NAMALWA (cell line): ENCODE data around the gene ZXDA.

ENCODE experiments used
- DNase-seq: peaks from one replicate; pipeline ENCODE4 v3.0.0-alpha.2; 2015; ENCODE audit warnings: low spot score

The ZXDA gene, protein sequence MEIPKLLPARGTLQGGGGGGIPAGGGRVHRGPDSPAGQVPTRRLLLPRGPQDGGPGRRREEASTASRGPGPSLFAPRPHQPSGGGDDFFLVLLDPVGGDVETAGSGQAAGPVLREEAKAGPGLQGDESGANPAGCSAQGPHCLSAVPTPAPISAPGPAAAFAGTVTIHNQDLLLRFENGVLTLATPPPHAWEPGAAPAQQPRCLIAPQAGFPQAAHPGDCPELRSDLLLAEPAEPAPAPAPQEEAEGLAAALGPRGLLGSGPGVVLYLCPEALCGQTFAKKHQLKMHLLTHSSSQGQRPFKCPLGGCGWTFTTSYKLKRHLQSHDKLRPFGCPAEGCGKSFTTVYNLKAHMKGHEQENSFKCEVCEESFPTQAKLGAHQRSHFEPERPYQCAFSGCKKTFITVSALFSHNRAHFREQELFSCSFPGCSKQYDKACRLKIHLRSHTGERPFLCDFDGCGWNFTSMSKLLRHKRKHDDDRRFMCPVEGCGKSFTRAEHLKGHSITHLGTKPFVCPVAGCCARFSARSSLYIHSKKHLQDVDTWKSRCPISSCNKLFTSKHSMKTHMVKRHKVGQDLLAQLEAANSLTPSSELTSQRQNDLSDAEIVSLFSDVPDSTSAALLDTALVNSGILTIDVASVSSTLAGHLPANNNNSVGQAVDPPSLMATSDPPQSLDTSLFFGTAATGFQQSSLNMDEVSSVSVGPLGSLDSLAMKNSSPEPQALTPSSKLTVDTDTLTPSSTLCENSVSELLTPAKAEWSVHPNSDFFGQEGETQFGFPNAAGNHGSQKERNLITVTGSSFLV

DNA sequence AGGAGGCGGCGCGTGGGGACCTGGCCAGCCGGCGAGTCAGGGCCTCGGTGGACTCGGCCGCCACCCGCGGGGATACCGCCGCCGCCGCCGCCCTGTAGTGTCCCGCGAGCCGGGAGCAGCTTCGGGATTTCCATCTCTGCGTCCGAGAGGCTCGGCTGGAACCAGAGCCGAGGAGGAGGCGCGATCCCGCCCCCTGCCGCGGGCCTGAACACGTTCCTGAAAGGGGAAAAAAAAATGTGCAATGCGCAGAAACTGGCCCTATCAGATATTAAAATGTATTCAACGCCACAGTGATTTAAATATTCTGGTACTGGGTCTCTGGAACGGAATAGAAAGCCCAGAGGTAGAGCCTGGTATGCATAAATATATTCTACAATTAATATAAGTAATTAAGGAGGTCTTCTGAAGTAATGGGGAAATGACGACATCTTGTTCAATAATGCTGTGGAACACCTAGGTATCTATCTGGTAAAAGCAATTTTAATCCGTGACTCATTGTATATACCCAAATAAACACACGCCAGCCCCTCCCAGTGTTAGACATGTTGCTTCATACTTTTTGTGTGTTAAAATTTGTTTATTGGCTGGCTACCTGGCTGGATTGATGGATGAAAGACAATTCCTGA lies at the start of gene ZXDA:
Gene ZXDA (minus strand): TSS at position 172 of the 626 bp plus-strand sequence. CDS start 38 bp downstream, at position 134.
- DNase-seq, result peak; percentile 36

DNA sequence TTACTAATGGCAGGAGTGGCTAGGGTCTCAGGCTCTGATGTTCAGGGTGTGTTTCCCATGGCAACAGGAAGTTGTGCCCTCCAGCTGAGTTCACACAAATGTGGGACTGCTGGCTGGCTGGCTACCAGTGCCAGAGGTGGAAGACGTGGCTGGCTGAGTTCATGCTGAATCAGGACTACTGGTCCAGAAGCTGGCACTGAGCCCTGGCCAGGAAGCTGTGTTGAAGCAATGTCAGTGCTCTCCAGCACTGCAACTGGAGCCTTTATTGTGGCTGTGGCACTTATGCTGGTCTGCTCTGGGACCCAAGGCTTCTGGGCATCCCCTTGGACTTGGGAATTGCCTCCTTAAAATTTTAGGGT lies 42.0 kb upstream of the ZXDA start:
- DNase-seq, result no peak

DNA sequence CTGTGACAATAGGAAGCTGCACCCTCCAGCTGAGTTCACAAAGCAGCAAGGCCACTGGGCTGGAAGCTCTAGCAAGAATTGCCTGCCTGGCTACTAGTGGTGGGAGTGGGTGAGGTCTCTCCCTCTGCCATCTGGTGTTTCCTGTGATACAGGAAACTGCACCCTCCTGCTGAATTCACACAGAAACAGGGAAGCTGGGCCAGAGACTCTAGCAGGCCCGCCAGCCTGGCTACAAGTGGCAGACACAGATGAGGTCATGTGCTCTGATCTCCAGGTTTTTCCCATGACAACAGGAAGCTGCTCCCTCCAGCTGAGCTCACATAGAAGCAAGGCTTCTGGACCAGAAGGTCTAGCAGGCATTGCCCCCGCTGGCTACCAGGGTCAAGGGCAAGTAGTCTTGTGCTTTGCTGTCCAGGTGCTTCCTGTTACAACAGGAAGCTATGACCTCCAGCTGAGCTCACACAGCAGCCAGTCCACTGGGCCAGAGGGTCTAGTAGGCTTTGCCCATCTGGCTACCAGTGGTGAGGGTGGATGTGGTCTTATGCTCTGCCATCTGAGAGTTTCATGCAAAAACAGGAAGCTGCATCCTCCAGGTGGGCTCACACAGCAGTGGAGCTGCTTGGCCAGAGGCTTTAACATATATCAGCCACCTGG lies 41.5 kb upstream of the ZXDA start:
- peak; percentile 93 for DNase-seq

DNA sequence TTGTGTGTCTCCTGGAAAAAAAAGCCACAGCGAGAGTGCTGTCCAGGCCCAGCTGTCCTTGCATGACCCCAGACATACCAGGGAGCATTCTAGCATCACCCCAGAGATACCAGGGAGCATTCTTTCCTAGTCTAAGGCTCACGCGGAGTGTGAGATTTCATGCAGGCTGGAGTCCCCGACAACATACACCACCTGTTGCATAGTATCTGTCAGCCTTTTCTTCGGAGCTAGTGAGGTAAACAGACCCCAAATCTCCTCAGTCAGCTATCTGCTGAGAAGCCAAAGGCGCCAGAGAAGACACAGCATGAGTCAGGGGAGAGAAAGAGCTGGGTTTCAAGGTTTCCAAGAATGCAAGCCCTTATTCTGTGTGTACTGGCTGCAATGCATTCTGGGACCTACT lies 23.1 kb upstream of the ZXDA start:
- no peak for DNase-seq

DNA sequence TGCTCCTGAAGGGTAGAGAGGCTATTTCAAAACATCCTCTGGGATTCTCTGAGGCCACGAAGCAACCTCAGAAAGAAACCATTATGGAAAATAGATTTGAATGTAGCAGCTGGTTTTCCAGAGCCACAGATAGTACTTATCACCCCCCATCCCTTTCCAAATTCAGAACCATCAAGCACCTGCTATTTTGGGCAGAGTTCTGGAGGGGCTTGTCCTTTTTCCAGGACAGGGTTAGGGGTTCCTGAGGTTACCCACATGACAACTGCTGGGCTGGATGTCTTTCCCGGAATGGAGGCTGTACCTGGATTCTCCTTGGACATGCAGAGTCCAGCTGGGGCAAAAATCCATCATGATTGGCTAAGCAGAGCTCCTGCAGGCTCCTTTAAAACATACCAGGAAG lies 22.0 kb upstream of the ZXDA start:
- DNase-seq, result no peak

DNA sequence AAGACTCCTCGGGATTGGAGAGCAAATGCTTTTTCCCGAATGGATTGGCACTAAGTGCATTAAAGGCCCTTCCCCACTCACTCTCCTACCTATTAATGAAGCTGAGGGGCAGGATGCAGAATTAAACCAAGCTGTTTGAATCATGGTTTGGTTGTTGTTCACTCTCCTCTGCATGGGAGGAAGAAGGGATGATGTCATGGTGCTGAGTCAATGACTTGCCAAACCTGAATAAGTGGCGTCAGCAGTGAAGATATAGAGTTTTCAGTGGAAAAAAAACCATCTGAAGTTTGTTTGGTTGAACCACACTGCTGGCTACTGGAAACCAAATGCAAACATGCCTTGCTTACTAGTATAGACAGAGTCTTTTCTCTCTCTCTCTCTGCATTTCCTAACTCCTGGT lies 19.8 kb upstream of the ZXDA start:
- DNase-seq, result no peak

DNA sequence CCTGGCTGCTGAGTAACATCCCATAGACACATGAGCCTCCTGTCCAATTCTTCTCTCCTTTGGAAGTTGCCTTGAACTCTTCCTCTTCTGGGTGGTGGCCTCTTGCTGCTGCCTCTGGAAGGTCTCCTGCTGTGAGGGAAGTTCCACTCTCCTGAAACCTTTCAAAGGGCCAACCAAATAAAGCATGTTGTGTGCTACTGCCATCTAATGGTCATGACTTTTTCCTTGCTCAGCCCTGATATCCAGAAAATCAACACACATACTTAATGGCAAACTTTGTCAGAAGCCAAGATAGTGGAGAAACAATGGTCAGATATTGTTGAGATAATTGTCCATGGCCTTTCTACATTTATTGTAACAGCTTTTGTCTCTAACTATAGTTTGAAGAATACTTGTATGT lies 19.1 kb upstream of the ZXDA start:
- peak; percentile 50 for DNase-seq

DNA sequence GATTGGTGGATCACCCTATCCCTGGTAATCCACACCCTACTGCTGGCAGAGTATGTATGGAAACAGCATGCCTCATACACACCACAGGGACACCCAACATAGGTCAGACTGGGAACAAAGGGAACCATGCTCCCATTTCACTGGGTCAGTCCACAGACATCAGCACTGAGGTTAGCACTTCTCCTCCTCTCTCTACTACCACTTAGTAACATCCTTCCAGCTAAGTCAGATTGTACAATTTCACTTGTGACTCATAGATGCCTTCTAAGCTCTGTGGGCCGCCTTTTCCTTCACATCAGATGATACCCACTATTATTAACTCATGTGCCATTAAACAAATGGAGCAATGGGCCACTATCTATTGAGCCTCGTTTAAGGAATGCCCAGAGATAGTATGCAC lies 15.5 kb upstream of the ZXDA start:
- no peak for DNase-seq

DNA sequence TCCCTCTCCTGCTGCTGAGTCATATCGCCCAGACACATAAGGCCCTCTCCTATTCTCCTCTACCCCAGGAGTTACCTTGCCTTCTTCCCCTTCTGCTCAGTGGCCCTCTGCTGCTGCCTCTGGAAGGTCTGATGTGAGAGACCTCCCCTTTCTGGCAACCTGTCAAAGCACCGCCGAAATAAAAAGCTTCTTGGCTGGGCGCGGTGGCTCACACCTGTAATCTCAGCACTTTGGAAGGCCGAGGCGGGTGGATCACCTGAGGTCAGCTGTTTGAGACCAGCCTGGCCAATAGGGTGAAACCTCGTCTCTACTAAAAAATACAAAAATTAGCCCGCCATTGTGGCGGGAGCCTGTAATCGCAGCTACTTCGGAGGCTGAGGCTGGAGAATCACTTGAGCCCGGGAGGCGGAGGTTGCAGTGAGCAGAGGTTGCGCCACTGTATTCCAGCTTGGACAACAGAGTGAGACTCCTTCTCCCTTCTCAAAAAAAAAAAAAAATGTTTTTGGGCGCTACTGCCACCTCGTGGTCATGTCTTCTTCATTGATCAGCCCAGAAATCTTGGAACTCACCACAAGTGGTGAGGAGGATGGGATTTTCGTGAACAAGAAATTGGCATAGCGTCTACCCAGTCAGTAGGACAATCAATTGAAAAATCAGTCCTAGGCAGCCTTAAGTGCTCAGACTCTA lies 8.6 kb upstream of the ZXDA start:
- peak; percentile 57 for DNase-seq

DNA sequence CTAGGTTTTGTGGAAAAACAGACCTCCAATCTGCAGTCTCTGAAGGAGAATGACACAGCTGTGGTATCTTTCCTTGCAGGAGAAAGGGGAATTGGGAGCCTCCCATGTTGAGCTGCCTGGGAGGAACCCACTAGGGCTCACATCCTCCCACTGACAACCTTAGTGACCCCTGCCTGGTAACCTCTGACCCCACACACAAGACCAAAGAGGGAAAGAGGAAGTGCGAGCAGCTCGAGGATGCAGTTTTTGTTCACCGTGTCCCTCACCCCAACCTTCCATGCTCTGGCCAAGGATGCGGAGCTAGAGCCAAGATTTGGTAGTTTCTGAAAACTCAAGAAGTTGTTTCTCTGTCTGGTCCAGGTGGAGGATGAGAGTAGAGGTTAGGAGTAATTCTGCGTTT lies 5.4 kb upstream of the ZXDA start:
- no peak for DNase-seq

DNA sequence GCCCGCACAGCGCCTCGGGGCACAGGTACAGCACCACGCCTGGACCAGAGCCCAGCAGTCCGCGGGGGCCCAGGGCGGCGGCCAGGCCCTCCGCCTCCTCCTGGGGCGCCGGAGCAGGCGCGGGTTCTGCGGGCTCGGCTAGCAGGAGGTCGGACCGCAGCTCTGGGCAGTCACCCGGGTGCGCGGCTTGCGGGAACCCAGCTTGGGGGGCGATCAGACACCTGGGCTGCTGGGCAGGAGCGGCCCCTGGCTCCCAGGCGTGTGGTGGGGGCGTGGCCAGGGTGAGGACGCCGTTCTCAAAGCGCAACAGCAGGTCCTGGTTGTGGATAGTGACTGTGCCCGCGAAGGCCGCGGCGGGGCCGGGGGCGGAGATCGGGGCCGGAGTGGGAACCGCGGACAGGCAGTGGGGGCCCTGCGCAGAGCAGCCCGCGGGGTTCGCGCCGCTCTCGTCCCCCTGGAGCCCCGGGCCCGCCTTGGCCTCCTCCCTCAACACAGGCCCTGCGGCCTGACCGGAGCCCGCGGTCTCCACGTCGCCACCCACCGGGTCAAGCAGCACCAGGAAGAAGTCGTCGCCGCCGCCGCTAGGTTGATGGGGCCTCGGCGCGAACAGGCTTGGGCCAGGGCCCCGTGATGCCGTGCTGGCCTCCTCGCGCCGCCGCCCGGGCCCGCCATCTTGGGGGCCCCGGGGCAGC lies 517 bp downstream of the ZXDA start:
- DNase-seq, result peak; percentile 6

DNA sequence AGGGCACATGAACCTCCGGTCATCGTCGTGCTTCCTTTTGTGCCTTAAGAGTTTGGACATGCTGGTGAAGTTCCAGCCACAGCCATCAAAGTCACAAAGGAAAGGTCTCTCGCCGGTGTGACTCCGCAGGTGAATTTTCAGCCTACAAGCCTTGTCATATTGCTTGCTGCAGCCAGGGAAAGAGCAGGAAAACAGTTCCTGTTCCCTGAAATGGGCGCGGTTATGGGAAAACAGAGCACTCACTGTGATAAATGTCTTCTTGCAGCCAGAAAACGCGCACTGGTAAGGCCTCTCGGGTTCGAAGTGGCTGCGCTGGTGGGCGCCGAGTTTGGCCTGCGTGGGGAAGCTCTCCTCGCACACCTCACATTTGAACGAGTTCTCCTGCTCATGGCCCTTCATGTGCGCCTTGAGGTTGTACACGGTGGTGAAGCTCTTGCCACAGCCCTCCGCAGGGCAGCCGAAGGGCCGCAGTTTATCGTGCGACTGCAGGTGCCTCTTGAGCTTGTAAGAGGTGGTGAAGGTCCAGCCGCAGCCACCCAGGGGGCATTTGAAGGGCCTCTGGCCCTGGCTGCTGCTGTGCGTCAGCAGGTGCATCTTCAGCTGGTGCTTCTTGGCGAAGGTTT lies 1.2 kb downstream of the ZXDA start:
- peak; percentile 3 for DNase-seq

DNA sequence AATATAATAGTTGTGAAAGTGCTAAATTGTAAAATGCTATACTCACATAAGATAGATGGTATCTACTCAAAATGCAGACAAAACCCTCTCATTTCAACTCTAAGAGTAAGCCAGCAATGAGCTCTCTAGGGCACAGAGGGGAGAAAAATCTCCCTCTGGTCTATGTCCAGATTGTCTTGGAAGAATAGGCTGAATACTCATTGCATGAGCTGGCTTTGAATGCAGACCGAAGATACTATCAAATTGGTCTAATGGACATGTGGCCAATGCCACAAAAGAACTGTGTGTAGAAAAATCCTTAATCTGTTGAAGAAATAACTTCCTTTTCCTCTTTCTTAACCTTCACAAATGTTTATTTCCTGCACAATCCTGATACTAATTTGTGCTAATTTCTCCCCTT lies 3.5 kb downstream of the ZXDA start:
- peak; percentile 1 for DNase-seq

DNA sequence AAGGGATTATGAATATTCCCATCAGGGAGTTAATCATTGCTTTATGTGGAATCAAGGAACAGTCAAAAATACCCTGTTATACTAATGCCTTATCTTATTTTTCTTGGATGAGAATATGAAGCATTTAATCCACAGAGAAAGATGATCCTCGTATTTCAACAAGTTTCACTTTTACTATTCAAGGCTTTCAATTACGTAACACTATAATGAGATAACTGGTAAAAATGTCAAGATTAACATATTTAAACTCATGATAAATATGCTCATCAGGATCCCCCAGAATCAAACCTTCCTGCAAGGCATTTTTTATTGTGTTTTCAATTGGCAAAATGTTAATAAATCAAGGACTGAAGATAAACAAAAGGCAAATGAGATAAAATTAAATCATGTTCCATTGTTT lies 5.1 kb downstream of the ZXDA start:
- no peak for DNase-seq

DNA sequence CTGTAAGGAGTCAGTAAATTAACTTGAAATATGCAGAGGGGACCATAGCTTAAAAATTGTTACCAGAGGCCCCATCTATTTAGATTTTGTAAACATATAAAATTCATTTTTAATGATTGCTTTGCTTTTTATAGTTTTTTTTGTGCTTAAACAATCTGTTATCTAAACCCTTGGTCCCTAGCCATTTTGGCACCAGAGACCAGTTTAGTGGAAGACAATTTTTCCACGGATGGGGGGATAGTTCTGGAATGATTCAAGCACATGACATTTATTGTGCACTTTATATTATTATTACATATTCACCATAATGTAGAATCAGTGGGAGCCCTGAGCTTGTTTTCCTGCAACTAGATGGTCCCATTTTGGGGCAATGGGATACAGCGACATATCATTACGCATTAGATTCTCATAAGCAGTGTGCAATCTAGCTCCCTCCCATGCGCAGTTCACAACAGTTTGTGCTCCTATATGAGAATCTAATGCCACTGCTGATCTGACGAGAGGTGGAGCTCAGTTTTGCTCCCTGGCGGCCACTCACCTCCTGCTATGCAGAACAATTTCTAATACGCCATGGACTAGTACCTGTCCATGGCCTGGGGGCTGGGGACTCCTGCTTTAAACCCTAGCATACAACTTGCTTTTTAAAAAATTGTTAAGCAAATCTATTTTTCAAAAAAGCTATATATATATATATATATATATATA lies 5.9 kb downstream of the ZXDA start:
- no peak for DNase-seq

DNA sequence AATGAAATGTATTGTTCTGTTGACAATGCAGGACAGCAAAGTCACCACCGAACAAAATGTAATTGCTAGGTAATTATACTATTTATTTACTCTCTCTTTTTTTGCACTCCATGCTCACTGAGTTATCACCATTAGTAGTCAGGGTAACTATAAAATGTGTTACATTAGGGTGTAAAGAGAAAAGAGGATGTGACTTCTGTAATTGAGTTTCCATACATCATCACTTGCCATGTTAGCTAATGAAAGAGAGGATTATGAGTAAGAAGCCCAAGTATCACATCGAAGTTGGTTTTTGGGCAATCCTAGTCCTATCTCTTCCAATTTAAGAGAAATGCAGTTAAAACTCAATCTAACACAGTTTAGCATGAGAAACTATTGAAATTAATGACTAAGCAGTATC lies 7.6 kb downstream of the ZXDA start:
- DNase-seq, result peak; percentile 3

DNA sequence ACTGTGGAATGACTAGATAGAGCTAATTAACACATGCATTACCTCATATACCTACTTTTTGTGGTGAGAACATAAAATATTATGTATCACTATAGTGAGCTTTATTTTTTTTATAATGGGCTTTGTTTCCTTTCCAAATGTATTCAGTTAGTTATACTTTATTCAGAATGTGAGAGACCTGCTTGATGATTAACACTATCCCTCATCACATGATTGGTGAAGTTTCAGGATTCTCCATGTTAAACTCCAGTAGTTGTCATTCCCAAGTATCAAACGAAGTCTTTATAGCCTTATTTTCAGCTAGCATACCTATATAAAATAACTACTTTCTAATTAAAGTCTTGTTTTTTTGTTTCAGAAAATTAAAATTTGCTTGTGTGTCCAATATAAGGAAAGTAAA lies 8.8 kb downstream of the ZXDA start:
- no peak for DNase-seq

DNA sequence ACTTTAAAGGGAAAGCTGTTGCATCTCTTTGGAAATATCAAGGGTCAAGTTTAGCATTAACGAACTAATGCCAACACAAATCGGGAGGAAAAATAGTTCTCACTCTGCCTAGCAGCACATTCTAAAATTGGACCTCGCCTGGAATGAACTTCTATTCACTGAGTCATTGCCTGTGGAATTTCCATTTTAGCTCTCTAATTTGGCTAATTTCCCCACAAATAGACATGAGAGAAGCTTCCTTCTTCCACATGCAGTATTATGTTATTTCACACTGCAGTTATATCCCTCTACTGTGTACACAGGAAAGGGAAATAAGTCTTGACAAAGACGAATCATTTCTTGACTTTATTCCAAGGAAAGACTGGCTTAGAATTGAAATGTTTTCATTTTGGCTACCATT lies 9.3 kb downstream of the ZXDA start:
- no peak for DNase-seq

DNA sequence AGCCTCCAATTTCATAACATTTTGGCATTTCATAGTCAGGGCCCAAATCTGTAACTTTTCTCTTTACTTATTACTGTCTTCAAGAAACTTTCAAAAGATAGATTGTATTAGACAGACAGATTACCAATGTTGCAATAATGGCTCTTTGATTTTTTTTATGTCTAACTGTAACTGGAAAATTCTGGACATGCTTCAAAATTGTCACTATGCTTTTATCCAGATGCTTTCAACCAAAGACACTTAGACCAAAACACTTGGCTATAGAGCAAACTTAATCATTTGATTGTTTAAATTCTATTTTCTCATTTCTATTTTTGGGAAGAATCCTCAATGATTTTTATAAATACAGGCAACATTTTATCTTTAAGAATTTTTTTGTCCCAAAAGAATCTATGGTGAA lies 10.4 kb downstream of the ZXDA start:
- no peak for DNase-seq

DNA sequence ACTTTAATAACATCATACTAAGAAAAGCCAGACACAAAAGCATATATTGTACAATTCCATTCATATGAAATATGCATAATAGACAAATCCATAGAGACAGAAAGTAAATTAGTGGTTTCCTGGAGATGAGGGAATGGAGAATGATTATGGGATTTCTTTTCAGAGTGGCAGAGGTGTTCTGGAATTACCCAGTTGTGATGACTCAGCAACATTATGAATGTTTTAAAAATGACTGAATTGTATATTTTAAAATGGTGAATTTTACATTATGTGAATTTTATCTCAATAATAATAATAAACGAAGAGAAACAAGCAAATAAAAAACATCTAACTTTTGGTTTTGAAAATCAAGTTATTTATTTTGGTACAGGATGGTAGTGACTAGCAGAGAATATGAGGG lies 11.2 kb downstream of the ZXDA start:
- no peak for DNase-seq
